WTC11 (cell line): Measurements from ENCODE around the gene MMS19. TPM values are rescaled to one million over a fixed set of nuclear protein-coding genes. Genes with fewer than 3 reads are reported as not detected.

ENCODE experiments used
- ATAC-seq: fragments of 200-7000 bp; cut with Tn5 transposase; 2 replicates; pipeline ENCODE4 v1.10.0; 2021; ENCODE audit warnings: mild to moderate bottlenecking, moderate library complexity
- CTCF ChIA-PET: fragments of 300-600 bp; sonication (Branson Sonifier 250); formaldehyde crosslinking; loops from one replicate; lab custom pipeline; 2021; ENCODE audit warnings: antibody characterized with exemption; lab: Charles Lee
- POLR2A ChIA-PET: fragments of 350-600 bp; sonication (Branson Sonifier 250); formaldehyde crosslinking; loops from one replicate; lab custom pipeline; 2021; ENCODE audit warnings: antibody characterized with exemption; lab: Charles Lee
- DNase-seq: peaks from one replicate; pipeline ENCODE4 v3.0.0; 2021; ENCODE audit warnings: low spot score
- H3K27ac Mint-ChIP-seq: 2 replicates; pipeline ENCODE4 v1.8.0; 2021; ENCODE audit warnings: mixed read lengths
- H3K27me3 Mint-ChIP-seq: 2 replicates; pipeline ENCODE4 v1.8.0; 2021; ENCODE audit warnings: low read depth, mild to moderate bottlenecking, moderate library complexity, mixed read lengths
- H3K36me3 Mint-ChIP-seq: 2 replicates; pipeline ENCODE4 v1.8.0; 2021; ENCODE audit warnings: mixed read lengths
- H3K4me1 Mint-ChIP-seq: 2 replicates; pipeline ENCODE4 v1.8.0; 2022; ENCODE audit warnings: mixed read lengths
- H3K4me3 Mint-ChIP-seq: 2 replicates; pipeline ENCODE4 v1.8.0; 2021; ENCODE audit warnings: mild to moderate bottlenecking, moderate library complexity, mixed read lengths
- H3K9me3 Mint-ChIP-seq: 2 replicates; pipeline ENCODE4 v1.8.0; 2021; ENCODE audit warnings: mixed read lengths
- ATF1 ChIP-seq: sonication (generic); formaldehyde crosslinking; IDR thresholded peaks from 2 replicates; pipeline ENCODE4 v1.8.1; 2023; ENCODE audit warnings: mild to moderate bottlenecking, moderate library complexity, missing genetic modification reagents
- CBFB ChIP-seq: sonication (generic); formaldehyde crosslinking; IDR thresholded peaks from 2 replicates; pipeline ENCODE4 v1.8.1; 2022; ENCODE audit warnings: mild to moderate bottlenecking, low read depth, missing genetic modification reagents
- FOXK1 ChIP-seq: sonication (generic); formaldehyde crosslinking; IDR thresholded peaks from 2 replicates; pipeline ENCODE4 v1.8.0; 2022; ENCODE audit warnings: mild to moderate bottlenecking, moderate library complexity, missing genetic modification reagents
- HMGA2 ChIP-seq: fragments of 250-450 bp; sonication (Bioruptor Pico); IDR thresholded peaks from 2 replicates; pipeline ENCODE4 v1.4.0; 2021; ENCODE audit warnings: mild to moderate bottlenecking, moderate library complexity
- MXD4 ChIP-seq: fragments of 250-450 bp; sonication (Bioruptor Pico); IDR thresholded peaks from 2 replicates; pipeline ENCODE4 v1.8.0; 2021; ENCODE audit warnings: mild to moderate bottlenecking, moderate library complexity, borderline replicate concordance
- MYBL2 ChIP-seq: sonication (generic); formaldehyde crosslinking; IDR thresholded peaks from 2 replicates; pipeline ENCODE4 v1.8.1; 2023; ENCODE audit warnings: mild to moderate bottlenecking, moderate library complexity, missing genetic modification reagents
- NFE2L1 ChIP-seq: sonication (generic); formaldehyde crosslinking; IDR thresholded peaks from 2 replicates; pipeline ENCODE4 v1.8.1; 2023; ENCODE audit warnings: missing genetic modification reagents
- NFYB ChIP-seq: sonication (generic); formaldehyde crosslinking; conservative IDR thresholded peaks from 2 replicates; pipeline ENCODE4 v1.8.0; 2022; ENCODE audit warnings: low read depth, missing genetic modification reagents
- NR1H2 ChIP-seq: sonication (generic); formaldehyde crosslinking; IDR thresholded peaks from 2 replicates; pipeline ENCODE4 v1.9.0; 2021; ENCODE audit warnings: mild to moderate bottlenecking, moderate library complexity, missing genetic modification reagents
- PRRX2 ChIP-seq: fragments of 250-450 bp; sonication (Bioruptor Pico); IDR thresholded peaks from 2 replicates; pipeline ENCODE4 v1.8.0; 2021; ENCODE audit warnings: mild to moderate bottlenecking
- RORB ChIP-seq: fragments of 250-450 bp; sonication (Bioruptor Pico); IDR thresholded peaks from 2 replicates; pipeline ENCODE4 v1.9.0; 2021; ENCODE audit warnings: mild to moderate bottlenecking
- TEAD1 ChIP-seq: sonication (generic); formaldehyde crosslinking; IDR thresholded peaks from 2 replicates; pipeline ENCODE4 v1.8.0; 2022; ENCODE audit warnings: mild to moderate bottlenecking, missing genetic modification reagents
- ZNF219 ChIP-seq: sonication (generic); formaldehyde crosslinking; IDR thresholded peaks from 2 replicates; pipeline ENCODE4 v1.8.0; 2023; ENCODE audit warnings: missing genetic modification reagents, mild to moderate bottlenecking, borderline replicate concordance
- ZNF317 ChIP-seq: sonication (generic); formaldehyde crosslinking; IDR thresholded peaks from 2 replicates; pipeline ENCODE4 v1.8.1; 2023; ENCODE audit warnings: low read depth, mild to moderate bottlenecking, moderate library complexity, missing genetic modification reagents, borderline replicate concordance
- ZNF396 ChIP-seq: fragments of 250-450 bp; sonication (Bioruptor Pico); IDR thresholded peaks from 2 replicates; pipeline ENCODE4 v1.8.0; 2021; ENCODE audit warnings: mild to moderate bottlenecking, moderate library complexity, borderline replicate concordance
- total RNA-seq: library from RNA; stranded (reverse); gene quantifications from 3 replicates; pipeline ENCODE4 v1.2.3, GENCODE V29; 2021
- TF ChIP-seq, protein P1 (sequence below): sonication (generic); formaldehyde crosslinking; IDR thresholded peaks from 2 replicates; pipeline ENCODE4 v1.8.0; 2022; ENCODE audit warnings: mild to moderate bottlenecking, missing genetic modification reagents
- TF ChIP-seq, protein P2 (sequence below): sonication (generic); formaldehyde crosslinking; IDR thresholded peaks from 2 replicates; pipeline ENCODE4 v1.8.1; 2023; ENCODE audit warnings: mild to moderate bottlenecking, missing genetic modification reagents, moderate library complexity
- TF ChIP-seq, protein P3 (sequence below): sonication (generic); formaldehyde crosslinking; conservative IDR thresholded peaks from 2 replicates; pipeline ENCODE4 v1.8.1; 2023; ENCODE audit warnings: mild to moderate bottlenecking, low read depth, missing genetic modification reagents, moderate library complexity
- TF ChIP-seq, protein P4 (sequence below): fragments of 250-450 bp; sonication (Bioruptor Pico); IDR thresholded peaks from 2 replicates; pipeline ENCODE4 v1.9.0; 2021; ENCODE audit warnings: mild to moderate bottlenecking
- TF ChIP-seq, protein P5 (sequence below): sonication (generic); formaldehyde crosslinking; IDR thresholded peaks from 2 replicates; pipeline ENCODE4 v1.8.0; 2022; ENCODE audit warnings: mild to moderate bottlenecking, missing genetic modification reagents
- TF ChIP-seq, protein P6 (sequence below): sonication (generic); formaldehyde crosslinking; IDR thresholded peaks from 2 replicates; pipeline ENCODE4 v1.8.1; 2022; ENCODE audit warnings: missing genetic modification reagents, borderline replicate concordance

The MMS19 gene
- total RNA-seq, 1 experiment from 2014 or later = 135 TPM

DNA sequence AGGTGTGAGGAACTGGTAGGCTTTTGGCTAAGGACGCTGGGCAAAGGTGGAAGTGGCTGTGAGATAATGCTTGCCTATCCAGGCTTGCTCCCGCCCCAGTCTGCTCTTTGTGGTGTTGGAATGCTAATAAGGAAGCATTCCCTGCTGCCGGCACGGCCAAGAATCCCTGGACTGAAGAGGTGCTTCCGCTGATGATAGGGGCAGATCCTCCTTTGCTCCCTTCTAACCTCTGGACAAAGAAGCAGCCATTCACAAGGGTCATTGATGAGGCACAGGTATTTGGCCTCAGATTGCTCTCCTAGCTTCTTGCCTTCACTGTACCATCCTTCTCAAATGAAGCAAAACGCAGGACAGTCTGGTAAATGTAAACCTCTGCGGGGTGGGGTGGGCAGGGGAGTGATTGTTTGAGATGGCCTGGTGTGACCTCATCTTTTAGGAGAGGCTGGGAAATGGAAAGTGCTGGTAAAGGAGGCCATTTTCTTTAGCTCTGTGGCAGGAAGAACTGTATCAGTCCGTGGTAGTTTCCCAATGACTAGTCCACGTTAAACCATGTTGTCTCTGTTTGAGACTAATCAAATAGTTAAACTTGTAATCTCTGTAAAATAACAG lies 70.5 kb downstream of the MMS19 start:
- H3K4me1 Mint-ChIP-seq = peaks cover 22% of the 10 kb centered on the region
- CTCF ChIA-PET = interaction anchor here (0.8 to 1.2 kb wide), 4 partner anchors 21 to 36 kb away, joined by 3 to 10 read pairs (median 4); partner anchors contain the start of gene RRP12
- H3K4me3 Mint-ChIP-seq = peak overlapping the region; percentile 95
- ATAC-seq (peak; percentile 69), DNase-seq (peak; percentile 68)
- H3K27me3 Mint-ChIP-seq = no peaks in the 10 kb centered on the region
- H3K27ac Mint-ChIP-seq = peak overlapping the region; percentile 95
- no peaks in the 10 kb centered on the region for H3K9me3 Mint-ChIP-seq
- peak; percentile 56; the same call in 1 of the 2 replicates for TF ChIP-seq FOXK1
- no peak for TF ChIP-seq ZNF317 (CRISPR knock-in tag)
- TF ChIP-seq, protein P1, sequence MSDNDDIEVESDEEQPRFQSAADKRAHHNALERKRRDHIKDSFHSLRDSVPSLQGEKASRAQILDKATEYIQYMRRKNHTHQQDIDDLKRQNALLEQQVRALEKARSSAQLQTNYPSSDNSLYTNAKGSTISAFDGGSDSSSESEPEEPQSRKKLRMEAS (CRISPR knock-in tag) = 0 out of 2 replicates have a peak, but pooled peaks have one; percentile 51
- TF ChIP-seq TEAD1 (CRISPR knock-in tag) = peak; percentile 67; the same call in 1 of the 2 replicates
- peaks cover 52% of the 10 kb centered on the region for H3K36me3 Mint-ChIP-seq
- POLR2A ChIA-PET = interaction anchor here (1.0 to 1.9 kb wide), 3 partner anchors 9 to 27 kb away, joined by 3 to 7 read pairs (median 3); partner anchors contain the start of gene RRP12

DNA sequence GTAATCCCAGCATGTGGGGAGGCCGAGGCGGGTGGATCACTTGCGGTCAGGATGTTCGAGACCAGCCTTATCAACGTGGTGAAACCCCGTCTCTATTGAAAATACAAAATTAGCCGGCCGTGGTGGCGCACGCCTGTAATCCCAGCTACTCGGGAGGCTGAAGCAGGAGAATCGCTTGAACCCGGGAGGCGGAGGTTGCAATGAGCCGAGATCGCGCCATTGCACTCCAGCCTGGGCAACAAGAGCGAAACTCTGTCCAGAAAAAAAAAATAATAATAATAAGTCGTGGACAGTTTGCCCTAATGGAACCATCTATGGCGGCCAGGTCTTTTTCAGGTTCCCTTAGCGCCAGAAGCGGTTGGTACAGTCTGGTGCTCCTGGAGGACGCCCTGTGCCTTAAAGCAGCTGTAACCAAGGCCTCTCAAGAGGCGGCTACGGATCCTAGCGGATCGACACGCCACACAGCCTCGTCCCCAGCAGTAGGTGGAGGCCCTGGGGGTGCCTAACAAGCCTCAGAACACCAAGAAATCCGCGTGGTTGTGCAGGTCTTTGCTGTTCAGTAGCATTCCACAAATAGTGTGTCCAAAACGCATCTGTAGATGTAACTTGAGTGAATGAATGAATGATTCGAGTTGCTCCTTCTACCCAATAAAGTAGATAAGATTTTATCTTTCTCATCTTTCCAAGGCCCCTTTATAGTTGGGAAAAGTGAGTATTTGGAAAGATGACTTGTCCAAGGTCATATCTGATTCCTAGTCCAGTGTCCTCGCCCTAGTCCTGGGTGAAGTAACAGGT lies 71.2 kb downstream of the MMS19 start:
- TF ChIP-seq FOXK1 (no peak), ZNF396 (CRISPR knock-in tag) (no peak), PRRX2 (CRISPR knock-in tag) (no peak), NFE2L1 (CRISPR knock-in tag) (no peak), NR1H2 (CRISPR knock-in tag) (no peak), MXD4 (CRISPR knock-in tag) (no peak), CBFB (CRISPR knock-in tag) (no peak), RORB (CRISPR knock-in tag) (no peak), ATF1 (CRISPR knock-in tag) (no peak), ZNF317 (CRISPR knock-in tag) (no peak), NFYB (CRISPR knock-in tag) (no peak), HMGA2 (0 out of 2 replicates have a peak, but pooled peaks have one; percentile 10), ZNF219 (CRISPR knock-in tag) (no peak), MYBL2 (CRISPR knock-in tag) (no peak)
- TF ChIP-seq, protein P2, sequence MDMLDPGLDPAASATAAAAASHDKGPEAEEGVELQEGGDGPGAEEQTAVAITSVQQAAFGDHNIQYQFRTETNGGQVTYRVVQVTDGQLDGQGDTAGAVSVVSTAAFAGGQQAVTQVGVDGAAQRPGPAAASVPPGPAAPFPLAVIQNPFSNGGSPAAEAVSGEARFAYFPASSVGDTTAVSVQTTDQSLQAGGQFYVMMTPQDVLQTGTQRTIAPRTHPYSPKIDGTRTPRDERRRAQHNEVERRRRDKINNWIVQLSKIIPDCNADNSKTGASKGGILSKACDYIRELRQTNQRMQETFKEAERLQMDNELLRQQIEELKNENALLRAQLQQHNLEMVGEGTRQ = no peak
- TF ChIP-seq, protein P3, sequence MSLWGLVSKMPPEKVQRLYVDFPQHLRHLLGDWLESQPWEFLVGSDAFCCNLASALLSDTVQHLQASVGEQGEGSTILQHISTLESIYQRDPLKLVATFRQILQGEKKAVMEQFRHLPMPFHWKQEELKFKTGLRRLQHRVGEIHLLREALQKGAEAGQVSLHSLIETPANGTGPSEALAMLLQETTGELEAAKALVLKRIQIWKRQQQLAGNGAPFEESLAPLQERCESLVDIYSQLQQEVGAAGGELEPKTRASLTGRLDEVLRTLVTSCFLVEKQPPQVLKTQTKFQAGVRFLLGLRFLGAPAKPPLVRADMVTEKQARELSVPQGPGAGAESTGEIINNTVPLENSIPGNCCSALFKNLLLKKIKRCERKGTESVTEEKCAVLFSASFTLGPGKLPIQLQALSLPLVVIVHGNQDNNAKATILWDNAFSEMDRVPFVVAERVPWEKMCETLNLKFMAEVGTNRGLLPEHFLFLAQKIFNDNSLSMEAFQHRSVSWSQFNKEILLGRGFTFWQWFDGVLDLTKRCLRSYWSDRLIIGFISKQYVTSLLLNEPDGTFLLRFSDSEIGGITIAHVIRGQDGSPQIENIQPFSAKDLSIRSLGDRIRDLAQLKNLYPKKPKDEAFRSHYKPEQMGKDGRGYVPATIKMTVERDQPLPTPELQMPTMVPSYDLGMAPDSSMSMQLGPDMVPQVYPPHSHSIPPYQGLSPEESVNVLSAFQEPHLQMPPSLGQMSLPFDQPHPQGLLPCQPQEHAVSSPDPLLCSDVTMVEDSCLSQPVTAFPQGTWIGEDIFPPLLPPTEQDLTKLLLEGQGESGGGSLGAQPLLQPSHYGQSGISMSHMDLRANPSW (CRISPR knock-in tag) = no peak
- TF ChIP-seq, protein P4, sequence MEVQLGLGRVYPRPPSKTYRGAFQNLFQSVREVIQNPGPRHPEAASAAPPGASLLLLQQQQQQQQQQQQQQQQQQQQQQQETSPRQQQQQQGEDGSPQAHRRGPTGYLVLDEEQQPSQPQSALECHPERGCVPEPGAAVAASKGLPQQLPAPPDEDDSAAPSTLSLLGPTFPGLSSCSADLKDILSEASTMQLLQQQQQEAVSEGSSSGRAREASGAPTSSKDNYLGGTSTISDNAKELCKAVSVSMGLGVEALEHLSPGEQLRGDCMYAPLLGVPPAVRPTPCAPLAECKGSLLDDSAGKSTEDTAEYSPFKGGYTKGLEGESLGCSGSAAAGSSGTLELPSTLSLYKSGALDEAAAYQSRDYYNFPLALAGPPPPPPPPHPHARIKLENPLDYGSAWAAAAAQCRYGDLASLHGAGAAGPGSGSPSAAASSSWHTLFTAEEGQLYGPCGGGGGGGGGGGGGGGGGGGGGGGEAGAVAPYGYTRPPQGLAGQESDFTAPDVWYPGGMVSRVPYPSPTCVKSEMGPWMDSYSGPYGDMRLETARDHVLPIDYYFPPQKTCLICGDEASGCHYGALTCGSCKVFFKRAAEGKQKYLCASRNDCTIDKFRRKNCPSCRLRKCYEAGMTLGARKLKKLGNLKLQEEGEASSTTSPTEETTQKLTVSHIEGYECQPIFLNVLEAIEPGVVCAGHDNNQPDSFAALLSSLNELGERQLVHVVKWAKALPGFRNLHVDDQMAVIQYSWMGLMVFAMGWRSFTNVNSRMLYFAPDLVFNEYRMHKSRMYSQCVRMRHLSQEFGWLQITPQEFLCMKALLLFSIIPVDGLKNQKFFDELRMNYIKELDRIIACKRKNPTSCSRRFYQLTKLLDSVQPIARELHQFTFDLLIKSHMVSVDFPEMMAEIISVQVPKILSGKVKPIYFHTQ = 0 out of 2 replicates have a peak, but pooled peaks have one; percentile 8
- TF ChIP-seq, protein P5, sequence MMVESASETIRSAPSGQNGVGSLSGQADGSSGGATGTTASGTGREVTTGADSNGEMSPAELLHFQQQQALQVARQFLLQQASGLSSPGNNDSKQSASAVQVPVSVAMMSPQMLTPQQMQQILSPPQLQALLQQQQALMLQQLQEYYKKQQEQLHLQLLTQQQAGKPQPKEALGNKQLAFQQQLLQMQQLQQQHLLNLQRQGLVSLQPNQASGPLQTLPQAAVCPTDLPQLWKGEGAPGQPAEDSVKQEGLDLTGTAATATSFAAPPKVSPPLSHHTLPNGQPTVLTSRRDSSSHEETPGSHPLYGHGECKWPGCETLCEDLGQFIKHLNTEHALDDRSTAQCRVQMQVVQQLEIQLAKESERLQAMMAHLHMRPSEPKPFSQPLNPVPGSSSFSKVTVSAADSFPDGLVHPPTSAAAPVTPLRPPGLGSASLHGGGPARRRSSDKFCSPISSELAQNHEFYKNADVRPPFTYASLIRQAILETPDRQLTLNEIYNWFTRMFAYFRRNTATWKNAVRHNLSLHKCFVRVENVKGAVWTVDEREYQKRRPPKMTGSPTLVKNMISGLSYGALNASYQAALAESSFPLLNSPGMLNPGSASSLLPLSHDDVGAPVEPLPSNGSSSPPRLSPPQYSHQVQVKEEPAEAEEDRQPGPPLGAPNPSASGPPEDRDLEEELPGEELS (CRISPR knock-in tag) = 0 out of 2 replicates have a peak, but pooled peaks have one; percentile 13
- TF ChIP-seq, protein P6, sequence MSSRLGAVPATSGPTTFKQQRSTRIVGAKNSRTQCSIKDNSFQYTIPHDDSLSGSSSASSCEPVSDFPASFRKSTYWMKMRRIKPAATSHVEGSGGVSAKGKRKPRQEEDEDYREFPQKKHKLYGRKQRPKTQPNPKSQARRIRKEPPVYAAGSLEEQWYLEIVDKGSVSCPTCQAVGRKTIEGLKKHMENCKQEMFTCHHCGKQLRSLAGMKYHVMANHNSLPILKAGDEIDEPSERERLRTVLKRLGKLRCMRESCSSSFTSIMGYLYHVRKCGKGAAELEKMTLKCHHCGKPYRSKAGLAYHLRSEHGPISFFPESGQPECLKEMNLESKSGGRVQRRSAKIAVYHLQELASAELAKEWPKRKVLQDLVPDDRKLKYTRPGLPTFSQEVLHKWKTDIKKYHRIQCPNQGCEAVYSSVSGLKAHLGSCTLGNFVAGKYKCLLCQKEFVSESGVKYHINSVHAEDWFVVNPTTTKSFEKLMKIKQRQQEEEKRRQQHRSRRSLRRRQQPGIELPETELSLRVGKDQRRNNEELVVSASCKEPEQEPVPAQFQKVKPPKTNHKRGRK = no peak
- H3K4me1 Mint-ChIP-seq = peaks cover 22% of the 10 kb centered on the region
- no peaks in the 10 kb centered on the region for H3K27me3 Mint-ChIP-seq
- peak overlapping the region; percentile 95 for H3K4me3 Mint-ChIP-seq
- H3K9me3 Mint-ChIP-seq = no peaks in the 10 kb centered on the region
- POLR2A ChIA-PET = interaction anchor here (1.0 to 1.9 kb wide), 3 partner anchors 10 to 28 kb away, joined by 3 to 7 read pairs (median 3); partner anchors contain the start of gene RRP12
- peak overlapping the region; percentile 95 for H3K27ac Mint-ChIP-seq
- DNase-seq = no peak
- ATAC-seq = no peak
- CTCF ChIA-PET = interaction anchor here (1.0 to 1.2 kb wide), 3 partner anchors 20 to 37 kb away, joined by 3 to 10 read pairs (median 4); partner anchors contain the start of gene RRP12
- peaks cover 48% of the 10 kb centered on the region for H3K36me3 Mint-ChIP-seq
